Dermis blood vessel endothelial cell (primary cell): ENCODE data around the gene DTD1. TPM values are rescaled to one million over a fixed set of nuclear protein-coding genes. Genes with fewer than 3 reads are reported as not detected.
"Not testable (repeated sequence)": the region's sequence is repeated elsewhere in the genome, so short reads cannot be mapped to it uniquely, and the experiment has no call there.

Source experiments
- DNase-seq: peaks from one replicate; pipeline ENCODE4 v3.0.0; 2010
- total RNA-seq: library from RNA; depleted of rRNA; stranded (reverse); fragments of >200 nt; gene quantifications from 2 replicates; pipeline ENCODE4 v1.2.3, GENCODE V29; 2014

The DTD1 gene
- total RNA-seq, 1 donor from 2014 or later, result 54.5 TPM

DNA sequence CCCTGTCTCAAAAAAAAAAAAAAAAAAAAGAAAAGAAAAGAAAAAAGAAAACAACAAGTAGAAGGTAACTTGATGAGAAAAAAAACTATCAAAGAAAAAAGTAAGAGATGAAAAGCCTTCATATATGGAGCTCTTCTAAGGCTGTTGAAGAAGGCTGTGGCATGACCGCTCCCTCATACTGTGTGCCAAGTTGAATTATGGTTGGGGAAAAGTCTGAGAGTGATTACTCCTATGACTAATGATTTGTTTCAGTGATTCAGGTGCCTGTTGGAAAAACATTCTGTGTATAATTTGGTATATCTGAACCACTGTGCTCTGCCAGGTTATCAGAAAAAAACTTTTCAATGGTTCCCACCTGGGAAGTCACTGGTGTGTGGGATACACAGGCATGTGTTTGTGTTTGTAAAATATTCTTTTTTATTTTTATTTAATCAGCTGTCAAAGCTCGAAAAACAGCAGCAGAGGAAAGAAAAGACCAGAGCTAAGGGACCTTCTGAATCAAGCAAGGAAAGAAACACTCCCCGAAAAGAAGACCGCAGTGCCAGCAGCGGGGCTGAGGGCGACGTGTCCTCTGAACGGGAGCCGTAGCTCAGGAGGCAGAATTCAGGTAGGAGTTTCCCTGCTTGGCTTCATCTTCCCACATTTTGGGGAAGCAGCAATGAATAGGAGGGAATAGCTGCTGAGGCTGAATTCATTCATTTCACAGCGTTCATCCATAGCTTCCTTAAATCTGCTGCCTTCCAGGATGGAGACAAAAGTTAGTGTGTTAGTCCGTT, 156.0 kb downstream of the DTD1 start:
- no peak for DNase-seq

DNA sequence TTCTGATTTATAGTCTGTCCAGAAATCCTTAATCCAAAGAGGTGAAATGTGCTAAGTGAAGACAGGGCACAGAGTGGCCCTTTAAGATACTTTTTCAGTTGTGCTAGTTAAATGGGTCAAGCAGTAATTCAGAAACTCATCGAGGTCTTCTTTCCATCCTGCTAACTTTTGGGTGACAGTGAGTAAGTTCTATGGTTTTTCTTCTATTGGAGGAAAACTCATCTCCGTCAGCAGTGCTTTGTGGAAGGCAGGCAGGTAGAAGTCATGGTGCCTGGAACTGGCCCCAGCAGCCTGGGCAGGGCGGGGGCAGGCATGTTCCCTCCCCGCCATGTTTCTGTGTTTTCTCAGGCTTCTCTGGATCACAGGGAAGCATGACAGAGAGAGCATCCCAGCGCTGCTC, 159.2 kb downstream of the DTD1 start:
- DNase-seq, result no peak

DNA sequence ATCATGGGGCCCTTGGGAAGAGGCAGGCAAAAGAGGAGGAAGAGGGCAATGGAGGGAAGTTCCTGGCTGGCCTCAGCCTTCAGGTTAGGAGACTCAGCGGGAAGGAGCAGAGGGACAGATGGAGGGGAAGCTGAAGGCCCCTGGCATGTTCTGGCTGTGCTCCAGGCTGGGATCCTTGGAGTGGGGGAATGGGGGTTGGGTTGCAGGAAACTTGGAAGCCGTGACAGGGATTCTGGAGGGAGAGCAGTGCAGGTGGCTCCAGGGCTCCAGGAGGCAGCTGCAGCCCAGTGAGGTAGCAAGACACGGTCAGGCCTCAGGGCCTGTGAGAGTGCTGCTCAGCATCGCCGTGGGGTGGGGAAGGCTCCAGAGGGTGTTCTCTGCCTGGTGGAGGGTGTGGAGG, 161.1 kb downstream of the DTD1 start:
- no peak for DNase-seq

DNA sequence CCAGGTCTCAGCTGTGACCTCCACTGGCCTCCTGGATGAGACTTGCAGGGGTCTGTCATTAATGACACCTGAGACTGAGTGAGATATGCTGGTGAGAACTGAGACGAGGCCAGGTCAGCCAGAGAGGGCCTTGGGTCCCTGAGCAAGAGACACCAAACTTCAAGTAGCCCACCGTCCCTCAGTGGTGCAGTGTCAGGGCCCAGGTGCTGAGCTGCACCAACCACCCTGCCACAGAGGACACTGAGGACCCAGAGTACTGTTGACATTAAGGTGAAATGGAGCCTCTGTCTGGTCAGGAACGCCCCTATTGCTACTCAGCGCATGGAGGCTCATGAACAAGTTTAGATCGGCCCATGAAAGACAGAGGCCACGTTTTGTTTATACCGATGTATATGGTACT, 161.7 kb downstream of the DTD1 start:
- no peak for DNase-seq

GRCh38 chr20:18750735-18751134, 162.9 kb downstream of the DTD1 start:
- DNase-seq, result no peak

DNA sequence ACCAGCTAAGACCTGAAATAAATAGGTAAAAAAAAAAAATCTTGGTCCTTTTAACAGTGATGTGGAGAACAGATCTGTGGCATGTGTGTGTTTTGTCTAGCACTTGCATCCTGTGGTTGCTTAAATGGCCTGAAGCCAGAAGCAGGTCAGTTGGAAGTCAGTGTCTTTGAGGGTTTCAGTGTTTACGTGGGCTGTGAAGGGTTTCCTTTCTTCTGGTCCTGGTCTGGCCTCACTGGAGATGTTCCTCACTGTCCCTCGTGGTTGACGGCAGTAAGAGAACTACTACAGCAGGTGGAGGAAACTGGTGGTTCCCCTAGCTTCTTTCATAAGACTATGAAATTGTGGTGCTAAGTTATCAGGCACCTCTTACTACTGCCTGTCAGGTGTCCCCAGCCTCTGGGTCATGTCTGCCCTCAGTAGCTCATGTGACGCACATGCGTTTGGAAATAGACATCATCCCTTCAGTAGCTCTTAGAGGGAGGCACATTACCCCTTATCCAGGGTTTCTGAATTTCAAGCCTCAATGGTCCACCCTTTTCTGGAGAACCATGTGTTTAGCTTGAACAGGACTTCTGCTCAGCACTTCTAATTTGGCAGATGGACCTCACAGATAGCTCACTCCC, 166.3 kb downstream of the DTD1 start:
- DNase-seq, result no peak

DNA sequence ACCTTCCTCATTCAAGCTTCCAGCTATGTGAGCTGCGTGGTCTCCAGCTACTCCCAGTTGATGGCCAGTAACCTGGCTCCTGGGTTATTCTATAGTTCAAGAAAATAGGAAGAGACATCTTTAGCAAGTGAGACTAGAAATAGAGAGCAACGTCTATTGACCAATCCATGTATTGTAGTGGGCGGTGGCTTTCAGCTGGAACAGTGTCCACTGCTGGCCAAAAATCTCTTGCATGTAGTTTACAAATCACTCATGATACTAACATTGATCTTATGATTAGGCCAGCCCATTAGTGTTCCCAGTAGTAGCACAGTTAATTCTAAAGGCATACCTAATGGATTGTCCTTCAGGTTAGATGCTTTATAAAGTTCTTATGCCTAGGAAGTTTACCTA, 166.8 kb downstream of the DTD1 start:
- DNase-seq, result no peak

DNA sequence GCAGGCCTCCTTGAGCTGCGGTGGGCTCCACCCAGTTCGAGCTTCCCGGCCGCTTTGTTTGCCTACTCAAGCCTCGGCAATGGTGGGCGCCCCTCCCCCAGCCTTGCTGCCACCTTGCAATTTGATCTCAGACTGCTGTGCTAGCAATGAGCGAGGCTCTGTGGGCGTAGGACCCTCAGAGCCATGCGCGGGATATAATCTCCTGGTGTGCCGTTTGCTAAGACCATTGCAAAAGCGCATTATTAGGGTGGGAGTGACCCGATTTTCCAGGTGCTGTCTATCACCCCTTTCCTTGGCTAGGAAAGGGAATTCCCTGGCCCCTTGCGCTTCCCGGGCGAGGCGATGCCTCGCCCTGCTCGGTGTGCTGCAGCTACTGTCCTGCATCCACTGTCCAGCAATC, 173.0 kb downstream of the DTD1 start:
- DNase-seq, result not testable (repeated sequence)

- DNase-seq, result no peak
Measured at GRCh38 chr20:18767676-18768075, 179.8 kb downstream of the DTD1 start.

GRCh38 chr20:18773566-18773965, 185.7 kb downstream of the DTD1 start:
- DNase-seq, result no peak

GRCh38 chr20:18774207-18774606, 186.4 kb downstream of the DTD1 start:
- no peak for DNase-seq

GRCh38 chr20:18775633-18776032, 187.8 kb downstream of the DTD1 start:
- no peak for DNase-seq

DNA sequence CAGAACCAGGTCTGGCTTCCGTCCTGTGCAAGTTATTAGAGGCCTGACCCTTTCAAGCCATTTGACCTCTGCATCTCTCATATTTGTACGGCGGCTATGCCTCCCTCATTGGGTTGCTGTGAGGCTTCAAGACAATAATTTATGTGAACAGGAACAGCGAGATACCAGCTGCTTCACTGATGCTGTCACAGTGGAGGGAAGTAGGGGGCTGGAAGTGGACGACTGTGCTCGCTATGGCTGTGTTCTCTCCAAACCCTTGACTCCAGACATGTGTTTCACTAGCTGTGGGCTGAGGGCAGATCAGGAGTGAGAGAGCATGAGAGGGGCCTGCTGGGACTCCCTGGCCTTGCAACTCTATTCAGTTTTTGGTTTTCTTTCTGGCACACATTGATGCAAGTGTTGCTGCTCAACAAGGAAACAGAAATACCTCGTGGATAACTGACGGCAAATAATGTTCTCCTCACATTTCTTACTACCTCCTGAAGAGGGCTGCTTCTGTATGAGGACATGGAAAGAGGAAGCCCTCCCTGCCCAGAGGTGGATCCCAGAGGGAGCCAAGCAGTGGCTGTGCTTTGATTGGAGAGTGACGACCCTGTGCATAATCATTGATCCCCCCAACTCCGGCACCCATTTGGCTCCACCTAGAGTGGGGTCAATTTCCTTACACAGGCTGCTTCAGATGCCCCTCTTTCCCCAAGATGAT, 191.0 kb downstream of the DTD1 start:
- DNase-seq, result no peak

DNA sequence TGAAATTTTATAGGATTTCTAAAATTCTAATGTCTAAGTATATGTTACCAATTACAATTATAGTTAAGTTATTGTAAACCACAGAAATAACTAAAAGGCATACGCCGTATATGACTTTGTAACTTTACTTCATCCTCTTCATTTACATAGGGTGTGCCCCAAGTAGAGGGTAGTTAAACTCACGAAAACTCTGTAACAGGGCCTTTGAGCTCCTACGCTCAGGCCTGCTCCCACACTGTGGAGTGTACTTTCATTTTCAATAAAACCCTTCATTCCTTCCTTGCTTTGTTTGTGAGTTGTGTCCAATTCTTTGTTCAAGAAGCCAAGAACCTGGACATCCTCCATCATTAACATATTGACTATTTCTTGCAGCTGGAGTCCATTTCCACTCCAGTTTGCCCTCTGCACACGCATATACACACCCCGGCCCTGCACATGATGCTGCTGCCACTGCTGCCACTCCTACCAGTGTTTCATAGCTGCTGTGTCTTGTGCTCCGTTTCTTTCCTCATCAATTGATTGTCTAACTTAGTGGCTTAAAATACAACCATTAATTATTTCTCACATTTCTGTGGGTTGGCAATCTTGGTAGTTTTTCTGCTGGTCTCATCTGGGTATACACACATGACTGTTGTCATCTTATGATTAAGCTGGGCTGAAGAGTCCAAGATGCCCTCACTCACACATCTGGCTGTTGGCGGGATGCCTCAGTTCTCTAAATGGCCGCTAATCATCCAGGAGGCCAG, 192.7 kb downstream of the DTD1 start:
- no peak for DNase-seq

- DNase-seq, result no peak
Measured at GRCh38 chr20:18781509-18781908, 193.7 kb downstream of the DTD1 start.

- DNase-seq, result no peak
Measured at GRCh38 chr20:18783385-18783959, 195.6 kb downstream of the DTD1 start.

DNA sequence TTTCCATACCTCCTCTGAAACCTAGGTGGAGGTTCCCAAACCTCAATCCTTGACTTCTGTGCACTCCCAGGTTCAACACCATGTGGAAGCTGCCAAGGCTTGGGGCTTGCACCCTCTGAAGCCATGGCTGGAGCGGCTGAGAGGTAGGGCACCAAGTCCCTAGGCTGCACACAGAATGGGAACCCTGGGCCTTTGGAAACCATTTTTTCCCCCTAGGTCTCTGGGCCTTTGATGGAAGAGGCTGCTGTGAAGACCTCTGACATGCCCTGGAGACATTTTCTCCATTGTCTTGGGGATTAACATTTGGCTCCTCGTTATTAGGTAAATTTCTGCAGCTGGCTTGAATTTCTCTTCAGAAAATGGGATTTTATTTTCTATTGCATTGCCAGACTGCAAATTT, 199.2 kb downstream of the DTD1 start:
- DNase-seq, result not testable (repeated sequence)

GRCh38 chr20:18788021-18788420, 200.2 kb downstream of the DTD1 start:
- no peak for DNase-seq

DNA sequence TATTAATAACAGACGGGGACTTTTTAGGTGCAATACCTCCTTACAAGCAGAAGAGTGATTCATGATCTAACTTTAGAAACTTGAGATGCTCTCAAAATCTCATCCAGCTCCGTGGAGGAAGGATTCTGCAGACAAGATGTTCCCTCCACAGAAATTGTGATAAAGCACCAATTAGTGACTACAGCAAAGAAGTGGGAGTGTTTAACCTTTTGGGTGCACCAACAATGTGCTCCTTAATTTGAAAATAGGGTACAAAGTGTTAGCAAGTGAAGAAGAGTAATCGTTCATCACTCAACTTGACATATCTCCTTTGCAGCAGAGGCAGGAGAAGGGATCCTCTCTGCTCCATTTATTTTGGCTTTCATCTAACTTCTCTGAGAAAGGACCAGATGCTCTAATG, 202.9 kb downstream of the DTD1 start:
- DNase-seq, result no peak

DNA sequence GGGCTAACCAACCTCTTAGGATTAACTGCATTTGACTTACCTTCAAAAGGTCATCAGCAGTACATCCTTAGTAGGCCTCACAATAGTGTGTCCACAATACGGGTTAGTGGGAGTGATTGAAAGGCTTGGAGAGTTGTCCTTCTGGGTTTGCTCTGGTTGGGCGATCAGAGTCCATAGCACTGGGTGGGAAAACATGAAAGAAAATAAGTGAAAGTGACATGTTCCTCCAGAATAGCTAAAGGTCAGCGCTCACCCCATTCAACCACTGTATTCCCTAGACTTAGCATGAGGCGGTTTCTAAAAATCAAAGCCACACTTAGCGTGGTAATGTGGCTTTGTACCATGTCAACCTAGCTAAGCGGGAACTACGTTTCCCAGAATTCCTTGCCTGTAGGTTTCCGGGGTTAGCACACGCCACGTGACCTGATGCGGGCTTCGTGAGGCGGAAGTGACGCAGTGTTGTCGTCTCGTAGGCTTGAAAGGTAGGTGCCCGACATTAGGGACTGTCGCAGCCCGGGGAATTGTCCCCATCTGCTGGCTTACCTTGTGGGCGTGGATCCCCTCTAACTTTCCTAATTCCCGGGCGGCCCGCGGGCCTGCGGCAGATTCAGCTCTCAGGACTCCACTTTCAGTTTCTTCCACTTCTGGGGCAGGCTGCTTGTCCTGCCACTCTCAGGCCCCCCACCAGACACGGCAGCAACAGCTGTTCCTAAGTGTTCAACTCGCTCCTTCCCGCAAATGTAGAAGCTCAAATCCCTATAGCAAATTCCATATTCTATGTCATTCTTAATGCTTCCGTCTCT, 206.0 kb downstream of the DTD1 start:
- DNase-seq, result peak; percentile 94

GRCh38 chr20:18794428-18794787, 206.6 kb downstream of the DTD1 start:
- no peak for DNase-seq

DNA sequence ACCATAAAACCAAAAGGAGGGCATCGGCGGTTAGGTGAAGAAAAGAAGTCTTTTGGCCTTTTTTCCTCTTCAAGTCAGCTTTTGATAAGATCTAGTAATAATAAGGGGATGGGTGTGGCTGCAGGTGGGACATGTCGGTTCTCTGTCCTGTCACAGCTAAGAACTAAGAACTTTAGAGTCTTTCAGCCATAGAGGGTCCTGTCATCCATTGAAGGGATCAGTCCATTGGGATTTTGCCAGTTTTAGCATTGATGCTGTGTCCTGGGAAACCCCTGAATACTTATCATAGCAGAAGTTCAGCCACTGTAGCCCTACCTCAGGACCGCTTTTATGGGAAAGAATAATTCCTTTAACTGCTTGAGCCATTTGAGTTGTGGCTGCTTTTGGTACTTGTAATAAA, 207.5 kb downstream of the DTD1 start:
- no peak for DNase-seq
